Lung (tissue), 12 donors: ENCODE data around the gene EML1. TPM values are rescaled to one million over a fixed set of nuclear protein-coding genes. Genes with fewer than 3 reads are reported as not detected.

ENCODE experiments used
- ATAC-seq: fragments of 200-7000 bp; cut with Tn5 transposase; one replicate; pipeline ENCODE4 v1.9.1; 2020; ENCODE audit warnings: moderate number of reproducible peaks; ENCODE audit not compliant: insufficient read depth, low FRiP score
- DNase-seq, 3 donors: peaks; one replicate each; pipeline ENCODE4 v3.0.0-alpha.2; 2013 to 2017
- H3K27ac ChIP-seq, 2 donors: one replicate each; pipeline ENCODE4 v1.5.1; 2013; ENCODE audit warnings: mild to moderate bottlenecking in 2 of 2, moderate library complexity in 2 of 2, control low read depth in 1 of 2, inconsistent platforms in 1 of 2, low read depth in 1 of 2, low read length in 1 of 2
- H3K27me3 ChIP-seq, 3 donors: one replicate each; pipeline ENCODE4 v1.5.1; 2013; ENCODE audit warnings: low read length in 2 of 3; ENCODE audit not compliant: control insufficient read depth in 3 of 3, insufficient read depth in 3 of 3
- H3K36me3 ChIP-seq, 4 donors: one replicate each; pipeline ENCODE4 v1.5.1; 2013; ENCODE audit warnings: low read length in 4 of 4, mild to moderate bottlenecking in 1 of 4, moderate library complexity in 1 of 4; ENCODE audit not compliant: control insufficient read depth in 4 of 4, insufficient read depth in 4 of 4
- H3K4me1 ChIP-seq, 5 donors: one replicate each; pipeline ENCODE4 v1.5.1; 2013; ENCODE audit warnings: low read length in 5 of 5, mild to moderate bottlenecking in 2 of 5, moderate library complexity in 1 of 5; ENCODE audit not compliant: control insufficient read depth in 5 of 5, insufficient read depth in 5 of 5
- H3K4me3 ChIP-seq: one replicate; pipeline ENCODE4 v1.5.1; 2013; ENCODE audit warnings: mild to moderate bottlenecking, control low read depth, moderate library complexity
- H3K9ac ChIP-seq, 2 donors: one replicate each; pipeline ENCODE4 v1.5.1; 2013; ENCODE audit warnings: low read length in 2 of 2, control low read depth in 1 of 2; ENCODE audit not compliant: insufficient read depth in 1 of 2
- H3K9me3 ChIP-seq, 4 donors: one replicate each; pipeline ENCODE4 v1.5.1; 2013; ENCODE audit warnings: low read length in 3 of 4, mild to moderate bottlenecking in 1 of 4, moderate library complexity in 1 of 4; ENCODE audit not compliant: control insufficient read depth in 4 of 4, insufficient read depth in 3 of 4
- CTCF ChIP-seq: IDR thresholded peaks from 2 replicates; pipeline ENCODE4 v1.5.1; 2012; ENCODE audit warnings: mild to moderate bottlenecking; ENCODE audit errors: control extremely low read depth, extremely low read depth
- WGBS, 2 donors: extraction: QIAGEN DNeasy Blood & Tissue Kit; methylation state at CpG; one replicate each; pipeline ENCODE4 v1.1.7; 2013; 5-methylcytosine and 5-hydroxymethylcytosine counted together
- polyA plus RNA-seq, 2 donors: library from polyadenylated mRNA; stranded (reverse); fragments of 200-250 nt; gene quantifications; one replicate each; pipeline ENCODE4 v1.2.1, GENCODE V29; 2013
- total RNA-seq, 2 donors: library from RNA; depleted of rRNA in 1 of 2; stranded (reverse); fragments of >200 nt in 1 of 2; gene quantifications; one replicate each; pipeline ENCODE4 v1.2.1, GENCODE V29; 2014 to 2021
- donor health status: control.
- donor health status: control.
- donor health status: Bipolar disorder and iron deficiency.
- donor health status: healthy.
- donor health status: DM: yes; HTN: yes; CAD: no.

The EML1 gene
- total and polyA plus RNA-seq, 4 donors, result 6.7 to 88.0 (median 22.8) TPM

DNA sequence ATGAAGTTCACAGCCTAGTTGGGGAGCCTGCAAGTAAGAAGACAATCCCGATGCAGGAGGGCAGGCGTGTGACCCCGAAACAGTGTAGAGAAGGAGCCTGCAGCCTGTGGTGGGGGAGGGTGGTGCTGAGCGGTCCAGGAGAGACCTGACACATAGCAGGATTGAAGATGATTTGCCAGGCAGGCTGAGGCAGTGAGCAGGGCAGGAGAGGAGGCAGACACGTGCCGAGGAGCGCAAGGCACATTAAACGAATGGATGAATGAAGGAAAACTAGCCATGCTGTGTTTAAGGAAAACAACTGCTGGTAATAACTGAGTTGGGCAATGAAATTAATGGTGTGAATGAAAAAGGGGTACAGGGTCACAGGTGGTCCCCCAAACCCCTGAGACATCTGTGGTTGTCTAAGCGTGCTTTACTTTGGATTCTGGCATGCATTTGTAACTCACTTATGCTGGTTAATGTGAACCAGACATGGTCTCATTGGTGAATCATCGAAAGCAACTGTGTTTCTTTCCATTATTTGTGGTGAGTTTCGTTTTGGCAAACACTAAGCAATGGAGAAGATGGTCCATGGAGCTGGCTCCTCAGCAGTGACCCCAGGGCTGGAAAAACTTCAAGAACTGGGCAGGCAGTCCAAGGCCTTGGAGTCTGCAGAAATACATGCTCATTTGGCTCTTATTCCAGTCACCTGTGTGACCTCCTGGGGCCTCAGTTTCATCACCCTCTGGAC, 175.1 kb downstream of the EML1 start:
- Histone ChIP-seq H3K4me3 (no peak overlapping the region), H3K36me3 (no peaks in the 10 kb centered on the region), H3K27me3 (no peaks in the 10 kb centered on the region), H3K27ac (no peak overlapping the region), H3K9me3 (no peaks in the 10 kb centered on the region), H3K4me1 (peaks cover 0 to 2% (median 0%) of the 10 kb centered on the region in 5 donors), H3K9ac (no peak overlapping the region)
- 88 to 92% methylated on average over 11 of the region's 11 CpGs for WGBS, 2 donors
- DNase-seq (no peak), ATAC-seq (no peak)
- no peak for TF ChIP-seq CTCF

DNA sequence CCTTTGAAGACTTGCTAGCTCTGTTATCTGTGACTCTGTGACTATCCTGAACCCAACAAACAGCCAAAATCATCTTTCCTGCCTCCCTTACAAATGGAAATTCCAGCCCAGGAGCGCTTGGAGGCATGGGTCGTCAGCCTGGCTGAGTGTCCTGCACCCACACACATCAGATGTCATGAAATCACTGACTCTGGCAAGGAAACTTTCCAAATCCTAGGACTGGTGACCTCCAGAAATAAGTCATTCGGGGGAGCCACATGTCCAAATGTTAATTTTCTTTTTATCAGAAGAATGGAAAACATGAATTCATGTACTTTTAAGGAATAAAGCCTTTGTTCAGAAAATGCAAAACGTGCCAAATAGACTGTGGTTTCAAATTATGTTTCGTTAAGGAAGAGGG, 175.7 kb downstream of the EML1 start:
- Histone ChIP-seq H3K27me3 (no peaks in the 10 kb centered on the region), H3K9me3 (no peaks in the 10 kb centered on the region), H3K4me3 (no peak overlapping the region), H3K27ac (no peak overlapping the region), H3K4me1 (peaks cover 0 to 2% (median 0%) of the 10 kb centered on the region in 5 donors), H3K9ac (no peak overlapping the region), H3K36me3 (no peaks in the 10 kb centered on the region)
- TF ChIP-seq CTCF, result no peak
- no peak for DNase-seq
- whole genome bisulfite sequencing, 2 donors, result 81 to 84% methylated on average over 5 of the region's 5 CpGs
- no peak for ATAC-seq

- no peak for ATAC-seq
- Histone ChIP-seq H3K4me1 (peaks cover 0 to 2% (median 0%) of the 10 kb centered on the region in 5 donors), H3K27ac (no peak overlapping the region), H3K9ac (no peak overlapping the region), H3K9me3 (peaks cover 0 to 3% (median 0%) of the 10 kb centered on the region in 4 donors), H3K27me3 (no peaks in the 10 kb centered on the region), H3K4me3 (no peak overlapping the region), H3K36me3 (peaks cover 0 to 5% (median 2%) of the 10 kb centered on the region in 4 donors)
- TF ChIP-seq CTCF, result no peak
- peak in 1 of 3 donors; percentile 44 for DNase-seq
- WGBS, 2 donors, result 77 to 82% methylated on average over 6 of the region's 6 CpGs
Measured at GRCh38 chr14:99969673-99970322, 176.6 kb downstream of the EML1 start.
